CD4-positive, alpha-beta T cell treated with Interleukin-15 for 1 hour (primary cell): ENCODE data around the gene PGM1.

Source experiments
- DNase-seq: peaks from one replicate; pipeline ENCODE4 v3.0.0-alpha.2; 2020

The PGM1 gene

DNA sequence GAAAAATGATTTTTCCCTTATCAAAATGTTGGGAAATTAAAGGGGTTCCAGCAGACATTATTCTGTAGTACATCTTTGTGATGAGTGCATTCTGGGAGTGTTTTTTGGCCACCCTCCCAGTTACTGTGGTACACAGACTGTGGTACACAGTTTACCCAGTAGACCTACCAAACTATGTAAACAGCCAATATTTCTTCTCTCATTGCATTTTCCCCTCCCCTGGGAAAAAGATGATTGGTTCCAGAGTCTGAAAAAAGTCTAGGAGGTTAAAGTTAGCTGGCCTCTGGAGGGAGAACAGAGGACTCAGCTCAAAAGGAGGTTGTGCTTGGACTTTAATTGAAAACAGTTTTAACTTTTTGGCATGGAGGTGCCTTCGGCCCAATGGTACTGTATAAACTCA, 42.5 kb downstream of the PGM1 start:
- no peak for DNase-seq

DNA sequence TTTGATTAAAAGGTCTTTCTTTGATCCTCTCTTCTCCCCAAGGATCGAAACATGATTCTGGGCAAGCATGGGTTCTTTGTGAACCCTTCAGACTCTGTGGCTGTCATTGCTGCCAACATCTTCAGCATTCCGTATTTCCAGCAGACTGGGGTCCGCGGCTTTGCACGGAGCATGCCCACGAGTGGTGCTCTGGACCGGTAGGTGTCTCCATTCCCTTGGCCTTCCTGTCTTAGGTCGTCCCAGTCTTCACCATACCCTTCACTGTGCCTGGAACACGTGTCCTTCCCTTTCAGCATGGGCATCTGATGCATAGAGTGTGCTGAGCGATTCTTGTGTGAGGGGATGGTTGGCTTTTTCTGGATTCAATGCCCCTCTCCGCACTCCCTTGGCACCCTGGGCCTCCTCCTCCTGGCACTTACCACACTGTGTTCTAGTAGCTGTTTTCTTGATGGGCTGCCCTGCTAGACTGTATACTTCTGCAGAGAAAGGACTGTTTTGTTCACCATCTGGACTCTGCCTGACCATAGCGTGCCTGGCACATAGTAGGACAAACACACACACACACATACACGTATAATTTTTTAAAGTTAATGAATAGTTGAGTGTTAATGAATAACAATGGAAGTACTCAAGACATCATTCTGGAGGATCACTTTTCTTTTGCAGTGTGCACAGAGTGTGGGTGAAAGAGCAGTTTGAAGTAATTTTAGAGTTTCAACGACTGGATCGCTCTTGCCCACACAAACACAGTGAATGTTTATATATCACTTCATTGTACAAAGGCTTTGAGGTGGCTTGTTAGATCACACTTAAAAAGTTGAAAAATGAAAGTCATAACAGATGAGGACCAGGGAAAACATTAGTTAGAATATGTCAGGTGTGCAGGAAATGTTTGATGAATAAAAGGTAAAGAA, 43.2 kb downstream of the PGM1 start:
- no peak for DNase-seq

DNA sequence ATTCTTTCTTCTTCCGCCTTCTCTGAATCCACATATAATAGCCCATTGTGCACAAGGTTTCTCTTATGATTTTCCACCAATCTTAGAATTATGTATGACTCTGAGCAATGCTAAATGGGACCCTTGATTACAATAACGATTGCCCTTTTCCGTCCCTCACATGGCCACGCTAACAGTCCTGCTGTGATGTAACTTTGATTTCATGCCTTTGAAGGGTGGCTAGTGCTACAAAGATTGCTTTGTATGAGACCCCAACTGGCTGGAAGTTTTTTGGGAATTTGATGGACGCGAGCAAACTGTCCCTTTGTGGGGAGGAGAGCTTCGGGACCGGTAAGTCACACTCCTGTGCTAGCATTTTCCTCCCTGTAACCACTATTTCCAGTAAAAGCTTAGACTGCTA, 45.3 kb downstream of the PGM1 start:
- DNase-seq, result no peak

DNA sequence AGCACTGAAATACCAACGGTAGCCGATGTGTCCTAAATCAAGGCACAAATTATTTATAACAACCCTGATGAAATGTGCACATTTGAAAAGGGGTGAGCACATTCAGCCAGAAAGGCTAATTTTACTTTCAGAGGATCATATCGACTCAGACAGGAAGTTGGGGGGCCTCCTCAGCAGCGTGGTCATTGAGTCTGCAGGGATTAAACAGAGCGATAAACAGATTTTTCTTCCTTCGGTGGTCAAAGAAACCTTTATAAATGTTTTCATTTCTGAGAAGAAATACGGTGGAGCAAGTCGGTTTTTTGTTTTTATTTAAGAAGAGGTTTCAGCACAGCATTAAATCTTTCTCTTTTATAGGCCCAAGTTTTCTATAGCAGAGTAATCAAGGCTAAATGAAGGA, 45.7 kb downstream of the PGM1 start:
- DNase-seq, result no peak

DNA sequence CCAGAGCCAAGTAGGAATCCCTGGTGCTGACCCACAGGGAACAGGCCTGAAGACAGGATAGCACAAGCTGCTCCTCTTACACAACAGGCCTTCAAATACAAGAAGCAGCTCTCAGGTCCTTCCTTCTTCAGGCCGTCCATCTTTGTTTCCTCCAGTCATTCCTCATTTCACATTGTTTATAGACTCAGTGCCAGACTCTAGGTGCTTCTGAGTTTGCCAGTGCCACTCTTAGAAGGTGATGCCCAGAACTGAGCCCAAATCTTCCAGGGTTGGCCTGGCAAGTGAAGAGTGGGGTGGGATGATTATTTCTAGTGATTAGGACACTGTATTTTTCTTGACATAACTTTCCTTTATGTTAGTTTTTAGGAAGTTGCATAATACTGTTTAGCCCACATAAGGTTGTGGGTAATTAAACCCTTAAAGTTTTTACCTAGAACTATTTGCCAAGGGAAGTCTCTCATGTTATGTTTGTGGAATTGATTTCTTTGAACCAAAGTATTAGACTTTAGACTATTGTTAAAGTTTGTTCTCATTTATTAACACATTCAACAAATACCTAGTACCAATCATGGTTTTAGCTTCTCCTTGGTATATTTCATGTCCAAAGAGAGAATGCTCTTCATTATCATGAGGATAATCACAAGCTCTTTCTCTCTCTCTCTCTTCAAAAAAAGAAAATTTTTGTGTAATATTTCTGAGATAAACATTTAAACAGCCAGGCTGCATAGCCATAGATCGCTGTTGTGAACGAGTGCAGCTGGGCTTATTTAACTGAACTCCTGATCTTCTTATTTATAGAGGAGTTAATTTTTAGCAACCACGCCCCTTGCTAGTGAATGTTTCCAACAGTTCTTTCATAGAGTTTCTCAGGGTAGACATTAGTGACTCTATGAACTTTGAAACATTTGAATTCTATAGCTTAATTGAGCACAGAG, 47.7 kb downstream of the PGM1 start:
- no peak for DNase-seq

DNA sequence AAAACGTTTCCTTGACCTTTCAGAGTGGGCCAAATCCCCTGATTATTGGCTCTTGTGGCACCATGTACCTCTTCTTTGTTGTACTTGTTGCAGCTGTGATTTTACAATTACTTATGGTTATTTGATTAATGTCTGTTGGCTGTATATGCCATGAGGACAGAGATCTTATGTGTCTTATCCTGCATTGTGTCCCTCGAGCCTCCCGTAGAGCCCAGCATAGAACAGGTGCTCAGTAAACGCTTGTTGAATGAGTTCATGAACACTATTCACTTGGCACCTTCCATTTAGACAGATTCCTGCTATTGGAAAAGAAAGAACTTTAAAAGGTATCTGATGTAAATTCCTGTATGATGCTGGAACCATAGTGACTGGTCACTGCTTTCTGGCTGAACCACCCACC, 48.4 kb downstream of the PGM1 start:
- DNase-seq, result no peak

DNA sequence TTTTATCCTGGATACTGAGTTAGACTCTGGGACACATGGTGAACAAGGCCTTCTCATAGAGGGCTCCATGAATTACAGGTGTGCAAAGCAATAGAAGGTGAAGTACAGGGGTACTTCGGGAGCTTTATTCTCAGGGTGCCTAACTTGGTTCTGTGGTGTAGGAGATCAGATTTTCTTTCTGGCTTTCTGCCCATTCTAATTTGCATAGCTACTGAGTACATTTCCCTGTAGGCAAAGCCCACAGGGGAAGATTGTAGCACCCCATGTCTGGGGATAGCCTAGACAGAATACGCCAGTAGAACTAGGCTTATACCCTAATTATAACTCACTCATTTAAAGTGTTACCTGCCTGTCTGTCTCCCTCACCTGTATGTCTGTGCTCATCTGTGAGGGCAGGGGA, 49.7 kb downstream of the PGM1 start:
- DNase-seq, result no peak

DNA sequence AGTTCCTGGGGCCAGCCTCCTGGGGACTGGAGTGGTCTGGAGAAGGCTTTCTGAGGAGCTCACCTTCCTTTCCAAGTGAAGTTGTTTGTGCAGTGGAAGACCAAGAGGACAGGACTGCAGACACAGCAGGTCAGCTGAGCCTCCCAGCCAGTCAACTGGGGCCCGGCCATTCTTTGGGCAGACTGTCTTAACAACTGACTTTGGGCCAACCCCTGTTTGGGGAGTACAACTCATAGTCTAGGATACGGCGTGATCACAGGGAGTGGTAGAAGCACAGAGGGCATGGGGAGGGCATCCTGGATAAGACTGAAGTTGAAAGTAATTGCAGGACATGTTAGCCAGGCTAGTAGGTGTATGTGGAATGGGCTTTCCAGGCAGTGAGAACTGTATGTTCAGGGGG, 50.3 kb downstream of the PGM1 start:
- DNase-seq, result no peak

DNA sequence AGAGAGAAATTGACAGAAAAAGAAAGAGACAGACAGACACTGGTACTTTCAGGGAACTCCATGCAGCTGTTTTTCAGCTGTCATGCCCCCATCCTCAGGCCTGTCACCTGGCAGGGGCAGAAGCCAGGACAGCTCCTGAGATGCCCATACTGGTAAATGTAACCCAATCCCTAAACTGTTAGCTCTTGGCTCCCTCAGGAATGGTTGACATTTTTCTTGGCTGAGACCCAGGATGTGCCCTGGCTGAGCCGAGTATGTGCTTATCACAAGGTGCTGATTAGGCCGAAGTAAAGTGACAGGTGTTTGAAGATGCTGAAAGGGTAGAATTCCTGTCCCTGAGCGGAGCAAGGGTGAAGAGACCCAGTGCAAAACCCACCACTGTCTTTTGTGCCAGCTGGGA, 50.7 kb downstream of the PGM1 start:
- DNase-seq, result no peak

DNA sequence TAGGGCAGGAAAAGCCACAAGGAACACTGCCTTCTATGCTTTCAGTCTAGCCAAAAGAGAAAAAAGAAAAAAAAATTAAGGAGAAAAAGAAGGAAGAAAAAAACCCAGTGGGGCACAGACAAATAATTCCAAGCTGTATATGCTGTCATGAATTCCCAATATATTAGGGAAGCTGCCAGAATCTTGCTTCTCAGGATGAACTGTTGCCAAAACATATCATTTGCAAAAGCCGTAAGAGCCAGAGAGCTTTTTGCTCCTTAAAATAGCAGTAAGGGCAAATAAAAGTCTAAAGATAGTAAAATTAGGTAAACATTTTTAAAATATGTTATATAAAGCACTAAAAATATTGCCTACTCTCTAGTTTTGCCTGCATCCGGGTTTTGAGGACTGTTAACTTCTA, 52.1 kb downstream of the PGM1 start:
- DNase-seq, result no peak

DNA sequence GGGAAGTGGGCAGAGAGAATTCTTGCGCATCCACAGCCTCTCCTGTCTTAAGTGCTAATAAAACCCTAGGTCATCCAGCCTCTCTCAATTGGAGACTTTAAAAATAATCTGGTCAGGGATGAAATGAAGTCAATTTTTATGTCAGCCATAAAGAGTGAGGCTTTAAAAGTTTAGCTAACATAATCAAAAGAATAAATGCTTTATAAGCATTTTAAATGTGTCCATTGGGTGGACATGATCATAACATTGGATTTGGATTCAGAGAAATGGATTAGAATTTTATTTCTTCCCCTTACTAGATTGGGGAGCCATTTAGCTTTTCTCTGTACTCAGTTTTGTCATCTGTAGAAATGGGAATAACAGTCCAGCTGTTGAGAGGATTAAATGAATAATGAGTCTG, 55.5 kb downstream of the PGM1 start:
- DNase-seq, result no peak

DNA sequence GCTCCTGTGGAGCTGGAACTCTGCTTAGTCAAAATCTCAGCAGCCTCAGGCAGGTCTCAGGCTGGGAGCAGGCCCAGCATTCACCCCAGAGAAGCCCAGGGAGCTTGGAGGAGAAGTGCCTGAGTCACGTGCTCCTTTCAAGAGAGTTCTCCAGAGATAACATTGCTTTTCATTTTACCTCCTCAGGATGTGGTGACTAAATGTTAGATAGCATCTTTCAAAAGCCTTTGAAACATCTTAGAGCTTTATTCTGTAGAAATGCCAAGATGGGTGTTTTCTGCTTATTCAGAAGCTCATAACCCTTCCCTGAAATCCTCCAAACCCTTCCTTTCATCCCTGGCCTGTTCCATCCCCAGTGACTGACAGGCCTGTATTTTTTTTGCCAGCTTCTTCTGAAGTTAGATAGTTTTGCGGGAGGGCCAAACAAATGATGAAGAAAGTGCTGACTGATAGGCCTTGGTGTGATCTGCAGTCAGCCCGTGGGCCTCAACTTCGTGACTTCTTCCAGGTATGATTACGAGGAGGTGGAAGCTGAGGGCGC, 58.0 kb downstream of the PGM1 start:
- DNase-seq, result no peak

DNA sequence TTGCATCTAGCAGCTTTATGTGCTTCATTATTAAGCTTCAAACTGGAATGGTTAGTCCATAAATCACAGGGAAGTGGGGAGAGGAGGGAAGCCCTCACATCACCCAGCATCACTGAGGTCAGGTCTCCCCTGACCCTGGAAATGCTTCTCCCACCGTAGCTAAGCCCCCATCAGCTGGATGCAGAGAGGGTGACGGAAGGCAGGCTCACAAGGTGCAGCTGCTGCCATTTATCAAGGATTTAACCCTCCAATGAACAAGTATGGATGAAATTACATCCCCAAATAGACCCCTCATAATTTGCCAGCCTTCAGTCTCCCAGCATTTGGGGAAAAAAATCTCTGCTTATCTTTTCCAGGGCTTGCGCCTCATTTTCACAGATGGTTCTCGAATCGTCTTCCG, 60.8 kb downstream of the PGM1 start:
- DNase-seq, result no peak

DNA sequence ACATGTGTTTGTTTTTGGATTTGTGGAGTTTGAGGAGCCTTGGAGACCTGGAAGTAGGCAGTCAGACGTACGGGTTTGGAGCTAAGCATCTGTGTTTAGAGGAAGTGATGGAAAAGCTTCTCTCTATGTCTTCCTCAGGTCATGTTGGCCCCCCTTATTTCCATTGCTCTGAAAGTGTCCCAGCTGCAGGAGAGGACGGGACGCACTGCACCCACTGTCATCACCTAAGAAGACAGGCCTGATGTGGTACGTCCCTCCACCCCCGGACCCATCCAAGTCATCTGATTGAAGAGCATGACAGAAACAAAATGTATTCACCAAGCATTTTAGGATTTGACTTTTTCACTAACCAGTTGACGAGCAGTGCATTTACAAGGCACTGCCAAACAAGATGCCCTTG, 66.2 kb downstream of the PGM1 start:
- no peak for DNase-seq

DNA sequence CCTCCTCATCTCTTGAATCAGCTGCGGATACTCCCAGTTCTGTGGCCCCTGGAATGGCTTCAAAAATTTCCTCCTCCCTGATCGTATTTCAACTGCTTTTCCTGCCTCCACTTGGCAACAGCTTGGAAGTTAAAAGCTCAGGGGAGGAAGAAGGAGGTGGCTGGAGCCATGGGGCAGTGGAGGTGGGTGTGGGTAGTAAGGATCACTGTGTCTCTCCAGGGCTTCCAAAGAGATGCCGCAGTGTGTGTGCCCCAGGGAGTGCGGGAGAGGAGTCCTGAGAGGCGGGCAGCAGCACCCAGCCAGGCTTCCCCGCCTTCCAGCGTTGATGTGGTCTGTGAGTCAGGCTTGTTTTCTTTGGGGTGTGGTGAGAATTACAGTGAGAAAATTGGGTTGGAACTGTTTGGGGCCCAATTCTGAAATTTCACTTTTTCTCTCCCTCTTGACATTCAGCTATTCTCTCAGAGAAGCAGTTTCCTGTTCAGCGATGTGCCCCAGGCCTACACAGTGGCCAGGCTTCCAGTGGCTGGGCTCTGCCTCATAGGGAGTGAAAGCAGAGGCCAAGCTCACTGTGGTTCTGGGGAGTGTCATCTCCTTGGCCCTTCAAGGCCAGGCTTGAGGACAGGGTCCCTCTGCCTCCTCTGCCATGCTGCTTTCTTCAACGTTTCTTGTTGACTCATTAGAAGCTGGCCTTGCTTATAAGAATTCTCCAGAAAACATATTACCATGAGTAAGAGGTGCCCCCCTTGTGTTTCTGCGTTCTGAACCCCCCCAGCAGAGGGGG, 69.0 kb downstream of the PGM1 start:
- DNase-seq, result no peak

DNA sequence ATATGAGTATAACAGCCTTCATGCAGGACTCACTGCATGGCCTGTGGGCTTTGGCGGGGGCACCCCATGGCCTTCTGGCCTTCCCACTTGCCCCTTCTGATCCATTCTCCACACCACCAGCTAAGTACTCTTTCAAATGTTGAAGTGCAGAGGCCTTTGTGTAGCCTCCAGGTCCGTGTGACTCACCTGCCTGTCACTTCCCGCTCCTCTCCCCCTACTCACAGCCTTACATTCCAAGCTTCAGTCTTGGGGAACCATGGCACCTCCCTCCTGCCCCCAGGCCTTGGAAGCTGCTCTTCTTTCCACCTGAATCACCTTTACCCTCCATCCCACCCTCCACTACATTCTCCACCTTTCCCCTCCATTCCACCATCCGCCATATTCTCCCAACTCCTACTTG, 69.6 kb downstream of the PGM1 start:
- DNase-seq, result no peak

DNA sequence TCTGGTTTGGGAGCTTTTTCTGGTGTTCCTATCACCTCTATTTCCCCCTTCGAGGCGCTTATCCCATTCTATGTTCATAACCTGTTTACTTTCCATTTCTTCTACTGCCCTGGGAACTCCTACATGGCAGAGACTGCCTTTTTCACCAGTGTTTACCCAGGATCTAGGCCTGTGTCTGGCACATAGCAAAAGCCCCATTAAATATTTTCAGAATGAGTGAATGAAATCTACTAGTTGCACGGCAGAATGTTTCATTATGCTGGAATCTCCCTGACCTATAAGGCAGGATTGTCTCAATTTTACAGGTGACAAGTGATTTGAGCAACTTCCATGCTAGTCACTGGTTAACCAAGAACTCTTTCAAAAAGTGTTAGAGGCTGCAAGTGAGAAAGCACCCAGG, 70.1 kb downstream of the PGM1 start:
- DNase-seq, result no peak

DNA sequence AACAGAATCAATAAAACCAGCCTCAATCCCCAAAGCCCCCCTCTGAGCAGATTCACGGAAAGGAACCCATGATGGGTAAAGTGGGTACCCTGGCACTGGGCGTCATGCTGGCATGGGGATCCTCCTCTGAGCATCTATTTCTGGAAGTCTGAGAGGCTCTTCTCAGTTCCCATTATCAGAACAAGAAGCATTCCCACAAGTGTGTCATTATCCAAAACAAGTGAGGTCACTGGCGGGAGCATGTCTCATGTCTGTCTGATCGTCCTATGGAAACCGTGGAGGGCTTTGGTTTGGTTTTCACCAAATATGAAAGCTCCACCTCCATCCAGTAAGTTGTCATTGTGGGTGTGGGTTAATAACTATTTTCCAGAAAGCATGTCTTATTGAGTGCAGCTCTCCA, 70.7 kb downstream of the PGM1 start:
- DNase-seq, result no peak

DNA sequence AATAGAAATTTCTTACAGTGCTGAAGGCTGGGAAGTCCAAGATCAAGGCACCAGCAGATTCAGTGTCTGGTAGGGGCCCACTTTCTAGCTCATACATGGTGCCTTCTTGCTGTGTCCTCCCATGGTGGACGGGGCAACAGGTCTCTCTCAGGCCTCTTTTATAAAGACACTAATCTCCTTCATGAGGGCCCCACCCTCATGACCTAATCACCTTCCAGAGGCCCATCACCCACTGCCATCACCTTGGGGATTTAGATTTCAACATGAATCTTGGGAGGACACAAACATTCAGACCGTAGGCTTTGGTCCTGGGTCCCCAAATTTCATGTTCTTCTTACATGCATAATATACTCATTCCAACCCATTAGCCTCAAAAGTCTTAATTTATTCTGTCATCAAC, 71.5 kb downstream of the PGM1 start:
- DNase-seq, result no peak

DNA sequence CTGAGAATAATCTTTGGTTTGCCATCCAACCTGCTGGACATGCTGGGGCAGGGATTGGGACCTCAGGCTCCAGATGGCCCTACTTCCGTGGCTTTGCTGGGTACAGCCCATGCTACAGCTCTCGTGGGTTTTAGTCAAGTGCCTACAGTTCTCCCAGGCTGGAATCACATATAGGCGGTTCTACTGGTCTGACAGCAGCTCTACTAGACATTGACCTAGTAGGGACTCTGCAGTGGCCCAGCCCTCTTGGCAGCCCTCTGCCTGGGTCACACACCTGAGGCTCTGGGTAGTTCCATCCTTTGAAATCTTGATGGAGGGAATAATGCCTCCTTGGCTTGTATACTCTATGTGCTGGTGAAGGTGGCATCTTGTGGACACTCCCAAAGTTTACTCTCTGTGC, 72.2 kb downstream of the PGM1 start:
- DNase-seq, result no peak

DNA sequence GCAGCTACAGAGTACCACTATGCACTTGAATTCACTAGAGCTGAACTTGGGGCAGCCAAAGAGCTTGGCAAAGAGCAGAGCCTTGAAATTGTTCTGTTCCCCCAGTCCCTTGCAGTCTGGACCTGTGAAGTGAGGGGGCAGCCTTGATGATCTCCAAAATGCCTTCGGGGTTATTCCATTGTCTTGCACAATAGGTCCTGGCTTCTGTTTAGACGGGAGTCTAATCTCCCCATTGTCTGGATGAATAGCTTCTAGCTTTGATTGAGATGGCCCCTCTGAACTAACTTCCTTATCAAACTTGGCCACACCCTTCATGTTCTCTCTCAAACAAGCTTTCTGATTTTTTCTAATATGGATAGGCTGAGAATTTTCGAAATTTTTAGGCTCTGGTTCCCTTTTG, 72.6 kb downstream of the PGM1 start:
- DNase-seq, result no peak

DNA sequence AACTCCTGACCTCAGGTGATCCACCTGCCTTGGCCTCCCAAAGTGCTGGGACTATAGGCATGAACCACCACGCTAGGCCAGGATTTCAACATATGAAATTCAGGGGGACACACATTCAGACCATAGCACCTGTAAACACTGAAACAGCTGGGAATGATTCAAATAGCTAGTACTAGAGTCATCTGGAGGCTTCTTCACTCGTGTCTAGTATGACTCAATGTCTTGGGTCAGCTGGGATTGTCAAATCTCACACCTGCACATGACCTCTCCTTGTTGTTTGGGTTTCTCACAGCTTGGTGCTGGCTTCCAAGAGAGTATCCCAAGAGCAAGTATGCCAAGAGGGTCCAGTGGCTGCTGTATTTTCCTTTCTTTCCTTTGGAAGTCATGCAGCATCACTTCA, 75.1 kb downstream of the PGM1 start:
- DNase-seq, result no peak
